Urothelium cell line (cell line): ENCODE data around the gene KLHL15.
"Not testable (repeated sequence)": the region's sequence is repeated elsewhere in the genome, so short reads cannot be mapped to it uniquely, and the experiment has no call there.

Experiments used
- DNase-seq: peaks from one replicate; pipeline ENCODE4 v3.0.0; 2011; ENCODE audit warnings: low spot score, mixed read lengths
- FAIRE-seq: peaks from 2 replicates; lab custom pipeline; 2011; peaks lifted over from hg19 to GRCh38; lab: Jason Lieb, UNC

The KLHL15 gene

DNA sequence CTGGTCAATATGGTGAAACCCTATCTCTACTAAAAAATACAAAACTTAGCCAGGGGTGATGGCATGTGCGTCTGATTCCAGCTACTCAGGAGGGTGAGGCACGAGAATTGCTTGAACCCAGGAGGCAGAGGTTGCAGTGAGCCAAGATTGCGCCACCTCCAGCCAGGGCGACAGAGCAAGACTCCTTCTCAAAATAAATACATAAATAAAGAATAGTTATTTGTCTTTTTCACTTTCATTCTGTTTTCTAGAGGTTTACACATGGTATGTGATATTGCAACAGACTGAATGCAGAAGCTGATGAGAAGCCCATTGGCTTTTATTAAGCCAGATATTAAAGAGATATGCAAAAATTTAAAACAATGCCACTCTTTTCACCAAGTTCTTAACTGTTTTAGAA, 8.2 kb downstream of the KLHL15 start:
- DNase-seq (no peak), FAIRE-seq (no peak)

DNA sequence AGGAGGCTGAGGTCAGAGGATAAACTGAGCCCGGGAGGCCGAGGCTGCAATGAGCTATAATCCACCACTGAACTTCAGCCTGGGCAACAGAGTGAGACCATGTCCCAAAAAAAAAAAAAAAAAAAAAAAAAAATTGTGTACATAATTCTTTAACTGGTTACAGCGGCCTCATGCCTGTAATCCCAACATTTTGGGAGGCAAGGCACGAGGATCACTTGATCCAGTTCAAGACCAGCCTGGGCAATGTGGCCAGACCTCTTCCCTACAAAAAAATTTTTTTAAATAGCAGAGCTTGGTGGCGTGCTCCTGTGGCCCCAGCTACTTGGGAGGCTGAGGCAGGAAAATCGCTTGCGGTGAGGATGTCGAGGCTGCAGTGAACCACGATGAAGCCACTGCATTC, 9.3 kb downstream of the KLHL15 start:
- no peak for DNase-seq
- no peak for FAIRE-seq

DNA sequence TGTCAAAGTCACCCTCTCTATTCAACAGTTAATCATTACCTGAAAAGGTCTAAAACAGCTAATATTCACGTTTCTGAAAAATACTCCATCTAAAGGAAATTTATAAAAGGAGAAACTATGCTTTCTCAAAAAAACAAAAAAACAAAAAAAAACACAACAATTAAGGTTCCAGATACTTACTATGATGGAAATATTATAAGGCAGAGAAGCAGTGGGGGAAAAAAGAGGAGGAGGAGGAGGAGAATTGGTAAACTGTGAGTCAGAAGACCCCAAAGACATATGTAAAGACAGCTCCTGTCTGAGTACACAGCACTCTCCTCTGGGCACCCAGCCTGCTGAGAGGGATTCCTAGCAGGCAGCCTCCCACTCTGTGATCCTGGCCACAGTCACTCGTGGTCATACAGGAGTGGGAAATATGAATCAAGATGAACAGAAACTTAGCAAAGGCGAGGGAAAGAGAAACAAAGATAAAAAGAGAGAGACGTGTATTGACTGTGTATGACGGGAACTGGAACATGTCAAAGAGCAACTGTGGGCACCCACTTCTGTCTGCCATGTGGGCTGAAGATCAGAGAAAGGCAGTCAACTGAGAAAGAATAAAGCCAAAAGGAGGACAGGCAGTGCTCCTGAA, 12.5 kb downstream of the KLHL15 start:
- FAIRE-seq: no peak
- DNase-seq: no peak

DNA sequence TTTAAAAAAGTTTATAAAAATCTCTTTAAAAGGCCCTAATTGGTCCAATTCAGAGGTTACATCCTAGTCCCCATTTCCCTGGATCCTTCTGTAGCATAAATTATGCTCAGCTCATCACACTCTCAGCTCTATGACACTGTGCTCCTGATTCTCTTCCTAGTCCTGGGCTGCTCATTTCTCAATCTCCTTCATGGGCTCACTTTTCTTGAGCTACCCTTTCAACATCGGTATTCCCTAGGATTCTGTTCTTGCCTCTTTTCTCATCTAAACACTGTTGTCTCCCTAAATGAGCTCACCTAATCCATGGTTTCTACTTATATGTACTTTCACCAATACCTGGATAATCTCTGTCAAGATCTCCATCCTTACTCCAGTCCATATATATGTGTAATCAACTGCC, 14.7 kb downstream of the KLHL15 start:
- no peak for FAIRE-seq

DNA sequence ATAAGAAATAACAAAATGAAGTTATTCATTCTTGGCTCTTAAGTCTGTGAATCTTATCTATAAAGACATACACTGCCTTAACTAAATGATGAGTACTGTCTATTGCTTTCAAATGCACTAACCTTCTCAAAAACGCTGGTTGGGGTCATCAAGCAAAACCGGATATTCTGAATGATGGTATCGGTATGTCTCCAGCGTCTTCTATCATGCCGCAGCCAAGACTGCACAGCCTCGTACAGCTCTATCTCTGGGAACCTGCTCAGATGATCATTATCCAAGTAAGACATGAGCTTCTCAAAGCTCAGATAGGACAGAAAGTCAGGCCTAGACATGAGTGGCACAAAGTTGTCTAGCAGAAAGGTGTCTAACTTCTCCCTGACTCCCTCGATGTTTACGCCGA, 21.1 kb downstream of the KLHL15 start:
- FAIRE-seq (no peak), DNase-seq (no peak)

More for the DNA sequence above, 14.7 kb downstream of the KLHL15 start:
- no peak for DNase-seq

DNA sequence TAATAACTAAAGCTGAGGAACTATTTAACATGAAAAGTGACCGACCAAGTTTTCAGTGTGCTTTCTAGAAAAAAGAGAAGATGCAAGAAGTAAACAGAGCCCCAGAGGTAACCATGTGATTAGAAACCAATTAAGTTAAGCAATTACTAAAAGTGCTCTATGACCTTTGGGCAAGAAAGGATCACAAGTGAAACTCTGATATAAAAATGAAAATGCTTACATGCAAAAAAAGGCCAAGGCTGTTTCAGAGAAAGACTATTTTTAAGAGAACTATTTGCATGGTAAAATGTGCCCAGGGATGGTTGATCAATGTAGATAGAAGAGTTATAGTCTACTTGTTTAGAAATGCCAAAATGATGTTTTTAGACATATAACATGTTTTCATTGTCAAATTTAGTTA, 22.0 kb downstream of the KLHL15 start:
- FAIRE-seq: no peak
- no peak for DNase-seq

DNA sequence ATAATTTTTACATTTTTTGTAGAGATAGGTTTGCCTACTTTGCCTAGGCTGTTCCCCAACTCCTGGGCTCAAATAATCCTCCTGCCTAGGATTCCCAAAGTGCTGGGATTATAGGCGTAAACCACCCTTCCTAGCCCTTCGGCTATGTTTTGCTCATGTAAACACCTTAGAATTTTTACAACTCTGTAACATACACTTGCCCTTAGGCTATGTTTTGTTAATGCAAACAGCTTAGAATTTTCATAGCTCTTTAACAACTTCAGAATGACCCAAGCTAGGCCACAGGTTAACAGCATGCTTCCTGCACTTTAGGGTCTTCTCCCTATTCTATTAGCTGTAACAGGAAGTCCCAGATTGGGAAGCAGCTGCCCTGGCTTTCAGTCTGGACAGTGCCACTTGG, 24.2 kb downstream of the KLHL15 start:
- FAIRE-seq (no peak), DNase-seq (no peak)

DNA sequence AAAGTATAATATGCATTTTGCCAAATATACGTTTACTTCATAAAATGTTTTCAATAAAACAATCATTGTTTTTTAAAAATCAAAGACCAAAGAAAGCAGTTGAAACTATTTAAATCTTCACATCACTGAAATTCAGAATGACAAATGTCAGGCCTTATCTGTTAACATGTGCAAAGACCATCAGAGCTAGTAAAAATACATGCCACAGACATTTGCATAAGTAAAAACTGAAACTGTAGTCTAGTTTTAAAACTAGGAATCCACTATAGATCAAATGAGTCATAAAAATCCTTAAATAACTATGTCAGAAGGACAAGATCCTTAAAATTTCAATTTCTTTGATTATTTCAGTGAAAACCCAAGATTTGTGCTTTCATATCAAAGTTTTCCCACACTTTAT, 24.8 kb downstream of the KLHL15 start:
- no peak for FAIRE-seq
- DNase-seq: no peak

DNA sequence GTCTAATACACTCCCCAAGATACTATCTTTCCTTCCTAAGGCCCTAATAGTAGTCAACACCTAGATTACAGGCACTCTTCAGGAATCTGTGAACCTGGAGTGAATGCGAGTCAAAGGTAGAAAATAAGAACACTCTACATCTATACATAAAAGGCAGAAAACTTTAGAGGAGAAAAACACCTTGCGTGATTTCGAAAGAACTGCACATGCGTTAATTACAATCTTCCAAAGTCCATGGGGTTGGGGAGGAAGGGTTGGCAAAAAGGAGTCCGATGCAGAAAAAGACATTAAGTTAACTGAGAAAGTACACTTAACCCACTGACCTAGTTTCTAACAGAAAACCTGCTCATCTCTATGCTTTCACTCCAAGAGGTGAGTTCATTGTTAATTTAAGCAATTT, 27.3 kb downstream of the KLHL15 start:
- FAIRE-seq (no peak), DNase-seq (no peak)

DNA sequence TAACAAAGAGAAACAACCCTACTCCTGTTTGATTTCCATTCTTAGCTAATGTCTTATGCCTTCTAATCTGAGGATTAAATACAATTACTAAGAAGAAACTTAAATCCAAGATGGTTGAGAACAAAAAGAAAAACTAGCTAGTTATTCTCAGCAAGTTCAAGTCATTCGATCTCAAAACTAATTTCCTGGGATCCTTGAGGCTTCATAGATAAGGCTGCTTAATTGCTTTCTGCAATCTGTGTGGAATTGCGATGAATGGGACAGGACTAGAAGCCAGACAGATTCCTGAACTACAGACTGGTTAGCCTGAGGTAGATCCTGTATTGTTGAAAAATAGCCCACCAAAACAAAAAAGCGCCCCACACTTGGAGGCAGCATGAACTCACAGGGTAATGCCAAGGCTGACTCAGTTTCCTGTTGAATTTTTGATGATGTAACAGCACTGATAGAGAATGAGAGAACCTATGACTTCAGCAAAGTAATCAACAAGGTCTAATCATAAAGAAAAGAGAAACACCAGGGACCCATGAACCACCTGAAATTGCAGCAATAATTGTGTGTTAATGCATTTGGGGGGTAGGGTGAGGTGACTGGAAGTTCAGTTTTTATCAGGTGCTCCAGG, 33.9 kb downstream of the KLHL15 start:
- FAIRE-seq: no peak
- DNase-seq: no peak

DNA sequence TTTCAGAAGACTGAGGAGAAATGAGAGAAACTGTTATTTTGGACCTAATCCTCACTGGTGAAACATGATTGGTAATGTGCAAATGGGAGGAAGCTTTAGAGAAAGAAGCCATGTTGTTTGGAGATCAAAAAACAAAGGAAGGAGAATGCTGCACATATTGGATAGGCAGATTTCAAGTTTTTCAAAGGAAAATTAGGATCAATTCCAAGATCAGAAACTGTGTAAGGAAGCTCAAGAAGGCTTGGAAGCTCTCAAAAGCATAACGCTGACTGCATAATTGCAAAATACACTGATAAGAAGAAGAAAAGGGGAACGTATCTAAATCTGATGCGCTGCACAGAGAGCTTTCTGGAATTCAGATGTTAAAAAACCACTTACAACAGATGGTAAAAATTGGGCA, 34.6 kb downstream of the KLHL15 start:
- DNase-seq (no peak), FAIRE-seq (no peak)

DNA sequence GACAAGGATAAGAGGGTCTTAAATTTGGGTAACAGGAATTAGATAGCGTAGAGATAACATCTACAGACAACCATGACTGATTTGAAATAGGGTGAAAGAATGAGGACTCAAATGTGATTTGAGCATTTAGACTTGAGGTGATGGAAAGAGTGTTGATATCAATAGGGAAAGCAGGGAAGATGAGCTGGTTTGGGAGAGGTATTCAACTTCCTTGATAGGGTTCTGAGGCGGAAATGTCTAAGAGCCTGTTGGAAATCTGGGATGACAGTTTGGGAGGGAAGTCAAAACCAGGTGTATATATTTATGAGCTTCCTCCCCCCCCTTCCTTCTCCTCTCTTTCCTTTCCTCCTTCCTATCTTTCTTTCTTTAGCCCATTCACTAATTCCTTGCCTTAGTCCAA, 36.5 kb downstream of the KLHL15 start:
- FAIRE-seq: no peak
- DNase-seq: no peak

DNA sequence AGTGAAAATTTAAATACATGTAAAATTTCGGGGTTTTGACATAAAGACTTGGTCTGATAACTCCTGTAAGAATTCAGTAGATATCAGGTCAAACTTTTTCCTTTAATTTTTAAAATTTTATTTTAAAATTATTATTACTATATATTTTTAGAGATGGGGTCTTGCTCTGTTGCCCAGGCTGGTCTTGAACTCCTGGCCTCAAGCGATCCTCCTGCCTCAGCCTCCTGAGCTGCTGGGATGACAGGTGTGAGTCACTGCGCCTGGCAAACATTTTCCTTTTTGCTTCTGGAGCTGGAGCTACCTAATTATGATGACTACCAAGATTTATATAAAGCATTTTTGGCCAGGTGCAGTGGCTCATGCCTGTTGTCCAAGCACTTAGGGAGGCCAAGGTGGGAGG, 37.3 kb downstream of the KLHL15 start:
- DNase-seq (no peak), FAIRE-seq (no peak)

DNA sequence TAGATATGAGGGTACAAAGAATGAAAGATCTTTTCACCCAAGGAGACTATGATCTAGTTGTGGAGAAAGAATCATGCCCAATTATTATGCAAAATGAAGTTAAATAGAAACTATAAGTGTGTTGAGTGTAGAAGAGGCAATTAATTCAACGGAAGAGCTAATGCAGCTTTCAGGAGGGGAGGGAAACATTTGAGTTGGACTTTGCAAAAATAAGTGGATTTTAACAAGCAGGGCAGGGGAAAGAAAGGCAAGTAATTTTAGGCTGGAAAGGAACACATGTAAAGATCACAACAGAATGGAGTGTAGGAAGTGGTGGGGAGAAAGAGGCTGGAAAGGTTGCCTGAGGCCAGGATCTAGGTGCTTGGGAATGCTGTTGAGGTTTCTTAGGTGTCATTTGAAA, 44.1 kb downstream of the KLHL15 start:
- FAIRE-seq (no peak), DNase-seq (no peak)

DNA sequence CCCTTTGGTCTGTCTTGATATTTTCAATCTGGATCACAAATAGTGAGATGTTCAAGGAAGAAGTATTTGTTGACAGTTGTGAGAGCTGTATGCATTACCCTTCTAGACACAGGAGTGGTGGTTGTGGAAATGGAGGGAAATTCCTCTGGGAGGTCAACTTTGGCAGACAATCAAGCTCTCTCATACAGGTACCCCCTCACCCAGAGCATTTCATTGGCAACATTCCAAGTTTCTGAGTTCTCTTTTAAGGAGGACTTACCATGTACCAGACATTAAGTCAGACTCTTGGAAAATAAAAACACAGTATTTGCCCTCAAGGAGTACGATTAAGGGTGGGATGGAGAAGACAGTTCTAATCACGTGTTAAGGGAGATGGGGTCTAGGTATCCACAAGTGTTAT, 45.3 kb downstream of the KLHL15 start:
- FAIRE-seq (no peak), DNase-seq (no peak)

DNA sequence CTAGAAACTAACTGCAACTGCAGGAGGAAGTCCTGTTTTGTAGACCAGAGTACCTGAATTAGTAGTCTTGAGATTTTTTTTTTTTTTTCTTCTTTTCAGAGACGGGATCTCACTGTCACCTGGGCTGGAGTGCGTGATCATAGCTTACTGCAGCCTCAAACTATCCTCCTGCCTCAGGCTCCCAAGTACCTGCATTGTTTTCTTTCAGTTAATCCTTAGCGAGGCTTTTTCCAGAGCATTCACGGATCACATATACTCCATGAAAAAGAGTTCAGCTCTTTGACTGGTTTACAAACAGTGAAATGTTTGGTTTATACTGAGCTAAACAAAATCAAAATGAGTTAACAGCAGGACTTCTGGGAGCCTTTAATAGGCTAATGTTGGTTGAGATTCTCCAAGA, 45.8 kb downstream of the KLHL15 start:
- FAIRE-seq (no peak), DNase-seq (no peak)

DNA sequence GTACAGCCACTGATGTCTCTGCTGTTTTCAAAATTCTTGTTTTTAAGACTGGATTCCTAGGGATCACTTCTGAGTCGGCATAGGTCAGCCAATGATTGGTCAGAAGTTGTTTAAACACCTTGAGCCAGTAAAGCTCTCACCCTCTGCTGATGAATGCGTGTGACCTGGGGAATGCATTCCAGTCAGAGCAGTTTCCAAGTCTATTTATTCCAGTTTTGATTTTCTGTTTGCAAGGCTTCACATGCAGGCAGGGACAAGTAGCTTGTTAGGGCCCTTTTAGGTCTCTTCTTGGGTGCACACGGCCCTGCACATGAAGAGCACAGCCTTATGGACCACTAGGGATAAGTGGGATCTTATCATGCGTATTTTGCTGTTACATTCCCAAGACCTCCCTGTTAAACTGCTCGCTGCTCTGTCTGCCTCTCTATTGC, 47.0 kb downstream of the KLHL15 start:
- FAIRE-seq (no peak), DNase-seq (no peak)

DNA sequence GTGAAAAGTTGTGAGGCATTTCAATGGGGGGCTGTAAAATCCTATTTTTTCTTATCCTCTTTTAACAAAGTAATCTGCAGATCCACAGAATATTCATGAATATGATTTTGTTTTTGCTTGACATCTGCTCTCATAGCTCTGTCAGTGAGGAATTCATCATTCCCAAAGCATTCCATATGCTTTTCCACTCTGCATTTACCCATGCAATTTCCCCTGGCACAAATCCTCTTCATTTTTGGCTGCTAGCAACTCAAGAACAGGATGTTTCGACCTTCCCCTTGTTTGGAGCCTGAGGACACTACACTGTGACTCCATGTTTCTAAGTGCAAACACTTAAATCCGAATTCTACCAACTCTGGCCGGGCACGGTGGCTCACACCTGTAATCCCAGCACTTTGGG, 48.5 kb downstream of the KLHL15 start:
- DNase-seq (no peak), FAIRE-seq (no peak)

DNA sequence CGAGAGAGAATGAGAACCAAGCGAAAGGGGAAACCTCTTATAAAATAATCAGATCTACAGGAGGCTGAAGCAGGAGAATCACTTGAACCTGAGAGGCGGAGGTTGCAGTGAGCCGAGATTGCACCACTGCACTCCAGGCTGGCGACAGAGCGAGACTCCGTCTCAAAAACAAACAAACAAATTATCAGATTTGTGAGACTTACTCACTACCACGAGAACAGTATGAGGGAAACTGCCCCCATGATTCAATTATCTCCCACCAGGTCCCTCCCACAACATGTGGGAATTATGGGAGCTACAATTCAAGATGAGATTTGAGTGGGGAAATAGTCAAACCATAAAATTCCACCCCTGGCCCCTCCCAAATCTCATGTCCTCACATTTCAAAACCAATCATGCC, 61.4 kb downstream of the KLHL15 start:
- not testable (repeated sequence) for FAIRE-seq, DNase-seq

DNA sequence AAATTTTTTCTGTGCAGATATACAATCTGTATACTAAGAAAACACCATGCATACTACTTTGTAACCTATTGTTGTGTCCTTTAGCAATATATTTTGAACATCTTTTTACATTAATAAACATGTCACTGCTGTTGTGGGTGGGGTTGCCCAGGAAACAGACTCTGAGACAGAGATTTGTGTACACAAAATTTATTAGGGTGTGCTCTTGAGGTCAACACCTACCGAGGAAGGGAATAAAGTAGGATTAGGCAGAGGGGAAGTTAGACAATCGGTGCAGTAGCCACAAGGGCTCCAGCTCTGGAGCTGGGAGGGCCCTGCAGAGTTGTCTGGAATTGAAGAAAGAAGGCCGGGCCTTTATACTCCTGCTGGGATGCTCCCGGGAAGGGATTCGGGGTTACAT, 62.8 kb downstream of the KLHL15 start:
- FAIRE-seq: no peak

DNA sequence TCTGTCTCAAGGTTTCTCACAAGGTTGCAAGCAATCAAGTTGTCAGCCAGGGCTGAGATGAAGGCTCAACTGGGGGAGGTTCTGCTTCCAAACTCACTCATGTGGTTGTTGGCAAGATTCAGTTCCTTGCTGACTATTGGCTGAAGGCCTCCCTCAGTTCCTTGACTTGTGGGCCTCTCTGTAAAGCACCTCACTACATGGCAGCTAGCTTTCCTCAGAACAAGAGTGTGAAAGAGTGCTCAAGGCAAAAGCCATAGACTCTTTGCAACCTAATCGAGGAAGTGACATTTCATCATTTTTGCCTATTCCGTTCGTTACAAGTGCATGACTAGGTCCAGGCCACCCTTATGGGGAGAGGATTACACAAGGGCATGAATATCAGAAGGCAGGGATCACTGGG, 67.2 kb downstream of the KLHL15 start:
- DNase-seq: no peak
- no peak for FAIRE-seq

More for the DNA sequence above, 62.8 kb downstream of the KLHL15 start:
- no peak for DNase-seq

DNA sequence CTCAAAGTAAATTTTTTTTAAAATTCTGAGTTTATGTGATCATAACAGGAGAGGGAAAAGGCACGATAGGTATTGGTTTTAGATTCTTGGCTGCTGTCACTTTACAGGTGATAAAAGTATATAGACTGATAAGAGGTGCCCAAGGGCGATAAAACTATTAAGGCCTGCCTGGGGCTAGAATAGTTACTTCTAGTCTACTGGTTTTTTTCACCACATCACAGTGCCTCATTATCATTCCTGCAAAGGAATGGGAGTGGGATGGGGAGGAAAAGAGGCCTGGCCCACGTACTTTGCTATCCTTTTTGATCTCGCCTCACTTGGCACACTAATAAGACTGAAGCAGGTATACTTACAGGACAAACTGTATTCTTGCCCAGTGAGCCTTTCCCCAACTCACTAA, 72.6 kb downstream of the KLHL15 start:
- FAIRE-seq: no peak
- no peak for DNase-seq

DNA sequence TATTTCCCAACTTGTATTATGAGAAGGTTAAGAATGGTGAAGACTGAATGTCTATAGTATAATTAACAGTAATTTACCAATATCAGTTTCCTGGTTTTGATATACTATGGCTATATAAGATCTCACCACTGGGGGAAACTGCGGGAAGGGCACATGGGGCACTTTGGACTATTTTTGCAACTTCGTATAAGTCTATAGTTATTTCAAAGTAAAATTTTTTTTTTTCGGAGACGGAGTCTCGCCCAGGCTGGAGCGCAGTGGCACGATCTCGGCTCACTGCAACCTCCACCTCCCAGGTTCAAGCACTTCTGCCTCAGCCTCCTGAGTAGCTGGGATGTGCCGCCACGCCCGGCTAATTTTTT, 73.1 kb downstream of the KLHL15 start:
- DNase-seq (no peak), FAIRE-seq (no peak)
